Brain microvascular endothelial cell (primary cell): ENCODE results near the gene CADM1.

ENCODE experiments used
- DNase-seq: peaks from one replicate; pipeline ENCODE4 v3.0.0-alpha.2; 2020
- H3K27ac ChIP-seq: fragments of 250-450 bp; sonication (Bioruptor Pico); 2 replicates; pipeline ENCODE4 v1.5.1; 2020; ENCODE audit warnings: mild to moderate bottlenecking, moderate library complexity
- H3K27me3 ChIP-seq: fragments of 250-450 bp; sonication (Bioruptor Pico); replicated peaks from 2 replicates; pipeline ENCODE4 v1.5.1; 2020; ENCODE audit warnings: mild to moderate bottlenecking
- H3K36me3 ChIP-seq: fragments of 250-450 bp; sonication (Bioruptor Pico); replicated peaks from 2 replicates; pipeline ENCODE4 v1.5.1; 2020; ENCODE audit warnings: mild to moderate bottlenecking
- H3K4me3 ChIP-seq: 2 replicates; pipeline ENCODE4 v1.5.1; 2011; ENCODE audit warnings: low read depth, mild to moderate bottlenecking, control low read depth, low read length, moderate library complexity
- CTCF ChIP-seq: IDR thresholded peaks from 2 replicates; pipeline ENCODE4 v1.5.1; 2011; ENCODE audit warnings: low read depth, mild to moderate bottlenecking, moderate library complexity, low read length, control low read depth, inconsistent platforms; ENCODE audit errors: missing control alignments
- in situ Hi-C: cut with HindIII; loops from 2 replicates; pipeline ENCODE4 v1.10.0; 2017; ENCODE audit warnings: low sequenced_read_pairs, low pct_ligation_motif_present

Gene CADM1

GRCh38 chr11:115207916-115208315 lies 296.3 kb downstream of the CADM1 start:
- Histone ChIP-seq H3K36me3 (no peaks in the 10 kb centered on the region), H3K4me3 (no peak overlapping the region), H3K27me3 (no peaks in the 10 kb centered on the region), H3K27ac (no peak overlapping the region)
- no peak for DNase-seq
- no peak for TF ChIP-seq CTCF
- in situ Hi-C loops = no loop called here

- no peaks in the 10 kb centered on the region for H3K27me3 ChIP-seq
- in situ Hi-C loops = no loop called here
Measured at GRCh38 chr11:115207166-115207591, 297.0 kb downstream of the CADM1 start.

GRCh38 chr11:115206365-115207022 lies 297.7 kb downstream of the CADM1 start:
- no peak overlapping the region for H3K27ac ChIP-seq
- in situ Hi-C loops = no loop called here
- no peak overlapping the region for H3K4me3 ChIP-seq
- no peaks in the 10 kb centered on the region for H3K27me3 ChIP-seq
- no peak for DNase-seq
- TF ChIP-seq CTCF = no peak
- no peaks in the 10 kb centered on the region for H3K36me3 ChIP-seq

More at GRCh38 chr11:115207166-115207591, 297.0 kb downstream of the CADM1 start:
- DNase-seq = no peak
- no peak for TF ChIP-seq CTCF
- no peak overlapping the region for H3K4me3 ChIP-seq
- no peaks in the 10 kb centered on the region for H3K36me3 ChIP-seq
- H3K27ac ChIP-seq = no peak overlapping the region

- Histone ChIP-seq H3K27ac (no peak overlapping the region), H3K27me3 (no peaks in the 10 kb centered on the region), H3K36me3 (no peaks in the 10 kb centered on the region), H3K4me3 (no peak overlapping the region)
- in situ Hi-C loops = no loop called here
- no peak for DNase-seq
- no peak for TF ChIP-seq CTCF
Measured at GRCh38 chr11:115202900-115203552, 301.2 kb downstream of the CADM1 start.

GRCh38 chr11:115202074-115202473 lies 302.1 kb downstream of the CADM1 start:
- H3K27ac ChIP-seq = no peak overlapping the region
- no peak overlapping the region for H3K4me3 ChIP-seq
- in situ Hi-C loops = no loop called here
- no peak for TF ChIP-seq CTCF
- no peaks in the 10 kb centered on the region for H3K36me3 ChIP-seq
- DNase-seq = no peak
- no peaks in the 10 kb centered on the region for H3K27me3 ChIP-seq
